Adrenal gland (tissue), 5 donors: ENCODE measurements around the gene SEC16A.

Experiments
- CTCF ChIP-seq, 6 experiments: fragments of 450-650 bp in 4 of 6; fragments of 200-600 bp in 2 of 6; sonication (generic) in 1 of 6; IDR thresholded peaks; 1 replicate in 5 of 6; 2 replicates in 1 of 6; pipeline versions ENCODE4 v1.5.1 to v1.8.0; 2016 to 2021; ENCODE audit warnings: antibody characterized with exemption in 6 of 6, mild to moderate bottlenecking in 2 of 6, moderate library complexity in 1 of 6
- POLR2A ChIP-seq, 2 donors: fragments of 450-650 bp; IDR thresholded peaks; one replicate each; pipeline ENCODE4 v1.6.1; 2017; ENCODE audit warnings: antibody characterized with exemption in 2 of 2, mild to moderate bottlenecking in 2 of 2, moderate library complexity in 1 of 2
- donor health status: DM: no; HTN: no; CAD: no.

GRCh38 chr9:136403915-136404800 is 78.7 kb downstream of the SEC16A start:
- TF ChIP-seq CTCF (IDR thresholded peaks at IDR 0.05) = no peak
- no peak for TF ChIP-seq POLR2A (IDR thresholded peaks at IDR 0.05)
